BLaER1 treated with 17β-estradiol and CSF1 and Interleukin-3, amounts not matched to agents 10 nM and 100 nM (cell line): Measurements from ENCODE around the gene LARP6.

Source experiments
- H3K27ac ChIP-seq, 11 experiments: shearing (Covaris generic); formaldehyde crosslinking; 2 replicates each; pipeline ENCODE4 v1.8.1; 2022
- H3K27me3 ChIP-seq, 11 experiments: shearing (Covaris generic); formaldehyde crosslinking; 2 replicates each; pipeline ENCODE4 v1.8.1; 2022
- H3K36me3 ChIP-seq, 11 experiments: shearing (Covaris generic); formaldehyde crosslinking; 2 replicates each; pipeline ENCODE4 v1.8.1; 2022
- H3K4me1 ChIP-seq, 10 experiments: shearing (Covaris generic); formaldehyde crosslinking; 2 replicates each; pipeline ENCODE4 v1.8.1; 2022
- H3K4me2 ChIP-seq, 11 experiments: shearing (Covaris generic); formaldehyde crosslinking; 2 replicates each; pipeline ENCODE4 v1.8.1; 2022
- H3K4me3 ChIP-seq, 10 experiments: shearing (Covaris generic); formaldehyde crosslinking; 2 replicates each; pipeline ENCODE4 v1.8.1; 2022
- H3K9ac ChIP-seq, 11 experiments: shearing (Covaris generic); formaldehyde crosslinking; 2 replicates each; pipeline ENCODE4 v1.8.1; 2022
- H3K9me3 ChIP-seq, 11 experiments: shearing (Covaris generic); formaldehyde crosslinking; replicated peaks in 1 of 11; 2 replicates each; pipeline ENCODE4 v1.8.1; 2022
- H4K20me1 ChIP-seq, 11 experiments: shearing (Covaris generic); formaldehyde crosslinking; 2 replicates each; pipeline ENCODE4 v1.8.1; 2022
- Cebpa-rat ChIP-seq, 11 experiments: shearing (Covaris generic); IDR thresholded peaks; 2 replicates each; pipeline ENCODE4 v1.8.1; 2022

Gene LARP6

DNA sequence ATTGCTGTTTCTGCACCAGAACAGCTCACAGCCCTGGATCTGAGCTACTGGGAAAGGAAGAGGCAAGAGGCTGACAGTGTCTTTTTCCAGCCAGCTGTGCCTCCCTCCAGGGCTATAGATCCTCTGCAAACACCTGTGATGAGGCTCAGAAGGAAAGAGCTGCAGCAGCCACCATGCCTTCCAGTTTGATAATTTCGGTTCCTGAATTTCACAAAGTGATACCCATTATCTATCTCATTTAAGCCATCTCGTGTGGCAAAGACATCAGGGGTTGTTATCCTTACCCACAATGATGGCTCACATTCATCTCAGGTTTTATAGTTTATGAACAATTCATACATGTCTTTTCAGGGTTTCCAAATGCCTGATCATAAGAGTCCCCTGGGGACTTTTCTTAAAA lies 1.8 kb upstream of the LARP6 start:
- H3K4me2 ChIP-seq: peak overlapping the region in 8 of 11 experiments; percentile 2 to 96 (median 52); a peak in 15 of 22 replicates
- H3K27ac ChIP-seq: no peak overlapping the region
- no peak overlapping the region for H3K9ac ChIP-seq
- TF ChIP-seq Cebpa-rat (IDR thresholded peaks at IDR 0.05): no peak
- H3K27me3 ChIP-seq: peaks cover 0 to 25% (median 0%) of the 10 kb centered on the region in 11 experiments; a peak in 7 of 22 replicates
- no peaks in the 10 kb centered on the region for H3K36me3 ChIP-seq
- peaks cover 0 to 5% (median 0%) of the 10 kb centered on the region in 11 experiments; a peak in 1 of 22 replicates for H4K20me1 ChIP-seq
- no peak overlapping the region for H3K4me3 ChIP-seq
- H3K9me3 ChIP-seq: no peaks in the 10 kb centered on the region
- H3K4me1 ChIP-seq: peaks cover 0 to 42% (median 31%) of the 10 kb centered on the region in 10 experiments; a peak in 18 of 20 replicates

DNA sequence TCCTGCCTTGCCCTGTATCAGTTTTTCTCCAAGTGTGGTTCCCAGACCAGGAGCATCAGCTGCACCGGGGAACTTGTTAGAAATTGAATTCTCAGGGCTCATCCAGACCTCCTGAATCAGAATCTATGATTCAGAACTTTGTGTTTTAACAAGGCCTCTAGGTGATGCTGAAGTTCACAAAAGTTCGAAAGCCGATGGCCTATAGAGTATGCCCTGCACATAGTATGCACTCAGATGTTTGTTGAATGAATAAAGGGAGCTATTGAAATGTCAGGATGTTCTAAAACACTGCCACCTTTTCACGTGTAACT lies 664 bp upstream of the LARP6 start:
- Histone ChIP-seq H3K4me2 (peak overlapping the region; percentile 86 to 98 (median 96)), H4K20me1 (peaks cover 0 to 5% (median 0%) of the 10 kb centered on the region in 11 experiments; a peak in 1 of 22 replicates), H3K27me3 (peaks cover 0 to 25% (median 0%) of the 10 kb centered on the region in 11 experiments; a peak in 7 of 22 replicates), H3K4me3 (peak overlapping the region; percentile 74 to 90 (median 78)), H3K9me3 (no peaks in the 10 kb centered on the region), H3K4me1 (peaks cover 0 to 42% (median 31%) of the 10 kb centered on the region in 10 experiments; a peak in 18 of 20 replicates), H3K36me3 (no peaks in the 10 kb centered on the region), H3K27ac (peak overlapping the region in 9 of 11 experiments; percentile 63 to 81 (median 71); a peak in 11 of 22 replicates), H3K9ac (peak overlapping the region; percentile 73 to 91 (median 83); a peak in 20 of 22 replicates)
- TF ChIP-seq Cebpa-rat (IDR thresholded peaks at IDR 0.05): no peak

DNA sequence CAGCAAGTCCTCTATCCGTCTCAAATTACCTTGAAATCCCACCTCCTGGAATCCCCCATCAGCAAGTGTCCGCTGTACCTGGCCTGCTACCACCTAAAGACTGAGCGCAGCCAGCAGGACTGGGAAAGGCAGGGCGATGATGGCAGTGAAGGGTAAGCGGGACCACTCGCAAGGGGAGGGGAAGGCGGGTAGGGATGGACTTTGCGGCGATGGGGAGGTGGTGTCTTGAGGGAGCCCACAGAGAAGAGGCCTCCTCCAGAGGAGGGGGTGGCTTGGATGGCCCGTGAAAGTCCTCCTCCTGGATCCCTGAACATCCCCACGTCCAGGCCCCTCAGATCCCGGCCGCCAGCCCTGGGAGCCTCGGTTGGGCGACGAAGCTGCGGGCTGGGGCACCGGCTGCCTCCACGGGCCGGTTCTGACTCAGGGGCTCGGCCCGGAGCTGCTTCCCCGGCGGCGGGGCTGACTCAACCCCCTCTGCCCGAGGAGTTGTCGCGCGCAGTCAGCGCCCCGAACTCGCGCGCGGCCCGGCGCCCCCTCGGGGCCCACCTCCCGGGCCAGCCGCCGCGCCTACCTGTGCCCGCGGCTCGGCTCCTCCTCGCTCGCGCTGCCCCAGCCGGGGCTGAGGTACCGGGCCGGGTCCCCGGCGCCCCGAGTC lies 512 bp downstream of the LARP6 start:
- Histone ChIP-seq H3K27ac (peak overlapping the region in 10 of 11 experiments; percentile 58 to 81 (median 70); a peak in 21 of 22 replicates), H3K36me3 (no peaks in the 10 kb centered on the region), H3K4me2 (peak overlapping the region; percentile 86 to 98 (median 96)), H3K4me1 (peaks cover 0 to 42% (median 31%) of the 10 kb centered on the region in 10 experiments; a peak in 18 of 20 replicates), H3K27me3 (peaks cover 0 to 25% (median 0%) of the 10 kb centered on the region in 11 experiments; a peak in 7 of 22 replicates), H4K20me1 (peaks cover 0 to 5% (median 0%) of the 10 kb centered on the region in 11 experiments; a peak in 1 of 22 replicates), H3K9ac (peak overlapping the region; percentile 73 to 91 (median 83)), H3K4me3 (peak overlapping the region; percentile 74 to 90 (median 78)), H3K9me3 (no peaks in the 10 kb centered on the region)
- TF ChIP-seq Cebpa-rat (IDR thresholded peaks at IDR 0.05): no peak

DNA sequence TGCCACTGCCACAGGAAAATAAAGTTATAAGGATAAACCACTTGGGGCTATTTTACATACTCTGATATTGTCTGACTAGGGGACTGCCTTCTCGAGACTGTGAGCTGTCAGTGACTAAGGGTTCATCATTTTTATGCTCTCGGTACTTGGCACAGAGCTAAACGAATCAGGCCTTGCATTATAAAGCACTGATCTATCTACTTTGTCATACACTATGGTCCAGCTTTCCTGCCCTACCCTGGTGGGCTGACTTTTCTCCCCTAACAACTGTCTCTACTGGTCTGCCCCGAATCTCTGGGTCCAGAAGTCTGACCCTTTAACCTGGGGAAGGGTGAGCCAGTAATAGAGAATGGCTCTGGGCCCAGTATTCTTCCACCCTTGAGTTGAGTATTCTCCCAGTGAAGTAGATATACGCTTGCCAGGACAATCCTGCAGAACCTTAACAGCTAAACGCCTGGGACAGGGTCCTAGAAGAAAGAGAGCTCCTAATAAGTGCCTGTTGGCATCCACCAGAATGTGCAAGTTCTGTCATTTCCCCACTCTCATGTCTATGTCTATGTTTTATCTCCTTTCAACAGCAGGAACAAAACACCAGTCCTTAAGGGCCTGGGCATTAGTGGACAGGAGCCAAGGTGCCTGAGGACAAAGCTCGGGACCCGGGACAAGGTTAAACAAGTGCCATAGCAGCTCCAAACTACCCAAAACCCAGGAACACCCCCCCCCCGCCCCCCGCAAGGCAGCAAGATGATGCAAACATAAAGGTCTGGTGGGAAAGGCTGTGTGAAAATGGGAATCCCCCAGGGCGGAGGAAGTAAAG lies 1.2 kb downstream of the LARP6 start:
- Histone ChIP-seq H3K9me3 (no peaks in the 10 kb centered on the region), H4K20me1 (peaks cover 0 to 5% (median 0%) of the 10 kb centered on the region in 11 experiments; a peak in 1 of 22 replicates), H3K27ac (no peak overlapping the region), H3K4me3 (peak overlapping the region in 8 of 10 experiments; percentile 76 to 90 (median 82); a peak in 16 of 20 replicates), H3K4me2 (peak overlapping the region in 10 of 11 experiments; percentile 86 to 98 (median 96); a peak in 21 of 22 replicates), H3K27me3 (peaks cover 0 to 25% (median 0%) of the 10 kb centered on the region in 11 experiments; a peak in 7 of 22 replicates), H3K36me3 (no peaks in the 10 kb centered on the region), H3K9ac (peak overlapping the region in 4 of 11 experiments; percentile 83 to 91 (median 88); a peak in 7 of 22 replicates), H3K4me1 (peaks cover 0 to 42% (median 31%) of the 10 kb centered on the region in 10 experiments; a peak in 18 of 20 replicates)
- TF ChIP-seq Cebpa-rat (IDR thresholded peaks at IDR 0.05): no peak

DNA sequence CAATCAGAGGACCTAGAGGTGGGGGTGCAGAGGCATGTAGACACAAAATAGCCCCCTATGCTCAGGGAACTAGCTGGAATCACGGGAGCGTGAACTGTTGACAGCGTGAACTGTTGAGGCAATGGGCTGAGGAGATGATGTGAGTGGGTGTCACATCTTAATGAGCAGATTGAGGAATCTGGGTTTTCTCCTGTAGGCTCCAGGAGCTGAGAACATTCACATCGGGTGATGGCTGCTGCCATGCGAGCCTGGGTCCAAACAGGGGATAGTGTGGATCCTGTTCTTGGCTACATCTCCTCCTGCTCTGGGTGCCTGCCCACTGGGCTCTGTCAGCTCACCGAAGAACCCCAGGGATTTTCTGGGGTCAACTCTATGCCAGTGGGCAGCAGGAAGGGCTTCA lies 2.1 kb downstream of the LARP6 start:
- Histone ChIP-seq H3K9ac (no peak overlapping the region), H3K27ac (no peak overlapping the region), H4K20me1 (peaks cover 0 to 5% (median 0%) of the 10 kb centered on the region in 11 experiments; a peak in 1 of 22 replicates), H3K9me3 (no peaks in the 10 kb centered on the region), H3K4me2 (no peak overlapping the region), H3K4me3 (no peak overlapping the region), H3K27me3 (peaks cover 0 to 25% (median 0%) of the 10 kb centered on the region in 11 experiments; a peak in 7 of 22 replicates), H3K36me3 (no peaks in the 10 kb centered on the region), H3K4me1 (peaks cover 0 to 41% (median 31%) of the 10 kb centered on the region in 10 experiments; a peak in 18 of 20 replicates)
- no peak for TF ChIP-seq Cebpa-rat (IDR thresholded peaks at IDR 0.05)

DNA sequence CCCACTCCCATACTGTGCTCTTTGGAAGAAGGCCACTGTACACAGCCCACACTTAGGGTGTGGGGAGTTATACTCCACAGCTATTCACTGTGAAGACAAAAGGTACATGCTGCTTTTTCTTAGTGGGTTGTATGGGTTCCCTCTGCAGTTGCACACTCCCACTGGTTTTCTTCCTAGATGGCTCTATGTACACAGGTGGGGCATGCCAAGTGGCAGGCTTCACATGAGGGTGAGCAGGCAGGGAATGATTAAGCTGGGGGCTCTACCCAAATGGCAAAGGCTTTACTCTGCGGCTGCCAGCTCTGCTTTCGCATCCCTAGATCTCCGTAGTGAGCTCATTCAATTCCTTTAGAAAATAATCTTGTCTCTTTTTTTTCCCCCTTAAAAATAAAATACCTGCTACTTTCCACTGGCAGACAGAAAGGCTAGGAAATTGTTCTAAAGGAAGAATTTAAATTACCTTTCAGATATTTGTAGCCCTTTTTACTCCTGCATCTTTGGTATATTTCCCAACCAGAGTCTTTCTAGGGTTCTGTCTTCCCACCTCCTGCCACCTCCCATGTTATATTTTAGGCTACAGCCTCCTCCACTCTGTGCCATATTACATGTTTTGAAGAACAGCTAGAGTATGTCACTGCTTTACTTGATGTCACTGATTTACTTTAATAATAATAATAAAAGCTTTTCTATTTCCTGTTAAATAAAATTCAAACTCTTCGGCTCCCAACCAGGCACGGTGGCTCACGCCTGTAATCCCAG lies 8.2 kb downstream of the LARP6 start:
- Histone ChIP-seq H3K4me2 (no peak overlapping the region), H3K27me3 (no peaks in the 10 kb centered on the region), H4K20me1 (no peaks in the 10 kb centered on the region), H3K4me1 (no peaks in the 10 kb centered on the region), H3K9ac (no peak overlapping the region), H3K27ac (no peak overlapping the region), H3K9me3 (no peaks in the 10 kb centered on the region), H3K36me3 (no peaks in the 10 kb centered on the region), H3K4me3 (no peak overlapping the region)
- TF ChIP-seq Cebpa-rat (IDR thresholded peaks at IDR 0.05): no peak

DNA sequence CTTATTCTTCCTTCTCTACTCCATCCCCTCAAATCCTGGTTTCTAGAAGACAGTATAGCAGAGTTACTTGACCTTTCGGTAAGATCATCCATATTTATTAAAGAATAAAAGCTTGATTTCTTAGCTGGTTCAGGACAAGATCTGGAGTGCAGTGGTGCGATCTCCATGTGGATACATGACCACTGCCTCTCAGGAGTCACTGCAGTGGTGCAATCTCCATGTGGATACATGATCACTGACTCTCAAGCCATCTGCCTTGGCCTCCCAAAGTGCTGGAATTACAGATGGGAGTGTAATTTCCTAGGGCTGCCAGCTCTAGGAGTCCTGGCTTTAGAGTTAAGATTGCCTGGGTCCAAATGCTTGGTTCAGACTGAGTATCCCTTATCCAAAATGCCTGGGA lies 16.5 kb downstream of the LARP6 start:
- peaks cover 0 to 16% (median 9%) of the 10 kb centered on the region in 10 experiments; a peak in 9 of 20 replicates for H3K4me1 ChIP-seq
- H3K4me3 ChIP-seq: no peak overlapping the region
- TF ChIP-seq Cebpa-rat (IDR thresholded peaks at IDR 0.05): no peak
- H3K27ac ChIP-seq: no peak overlapping the region
- H3K9me3 ChIP-seq: no peaks in the 10 kb centered on the region
- H3K4me2 ChIP-seq: no peak overlapping the region
- H3K9ac ChIP-seq: no peak overlapping the region
- no peaks in the 10 kb centered on the region for H4K20me1 ChIP-seq
- H3K27me3 ChIP-seq: no peaks in the 10 kb centered on the region
- H3K36me3 ChIP-seq: peaks cover 0 to 24% (median 5%) of the 10 kb centered on the region in 11 experiments; a peak in 14 of 22 replicates

DNA sequence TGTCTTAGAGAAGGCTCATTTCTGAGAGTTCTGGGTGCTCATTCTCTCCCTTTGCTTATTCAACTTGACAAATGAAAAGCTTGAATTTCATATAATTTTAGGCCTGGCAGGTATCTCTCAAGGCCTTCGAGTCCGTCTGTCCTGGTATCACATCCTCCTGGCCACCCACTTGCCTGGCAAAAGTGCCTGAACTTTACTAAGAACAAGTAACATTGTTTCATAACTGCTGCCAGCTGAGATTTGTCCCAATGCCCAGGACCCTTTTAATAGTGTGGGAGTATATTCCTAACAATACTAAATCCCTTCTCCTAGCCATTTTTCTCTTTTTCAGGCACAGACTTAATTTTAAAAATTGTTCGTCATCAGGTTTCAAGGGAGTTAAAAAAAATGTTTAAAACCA lies 18.1 kb downstream of the LARP6 start:
- peaks cover 0 to 16% (median 9%) of the 10 kb centered on the region in 10 experiments; a peak in 9 of 20 replicates for H3K4me1 ChIP-seq
- H3K4me2 ChIP-seq: no peak overlapping the region
- H3K27ac ChIP-seq: no peak overlapping the region
- H3K9me3 ChIP-seq: no peaks in the 10 kb centered on the region
- TF ChIP-seq Cebpa-rat (IDR thresholded peaks at IDR 0.05): no peak
- H3K36me3 ChIP-seq: peaks cover 0 to 39% (median 17%) of the 10 kb centered on the region in 11 experiments; a peak in 17 of 22 replicates
- H3K4me3 ChIP-seq: no peak overlapping the region
- H4K20me1 ChIP-seq: no peaks in the 10 kb centered on the region
- no peak overlapping the region for H3K9ac ChIP-seq
- H3K27me3 ChIP-seq: no peaks in the 10 kb centered on the region
